ENCODE measurements around the gene SUSD1.

SUSD1 gene

GRCh38 chr9:112012026-112012902 lies 162.8 kb downstream of the SUSD1 start:
- DNase-seq (ENCODE audit: low read depth), result peak; percentile 96

- DNase-seq (ENCODE audit: low read depth), result no peak
These were observed 164.0 kb downstream of the SUSD1 start for GRCh38 chr9:112011051-112011620.

GRCh38 chr9:112010537-112010936 lies 164.6 kb downstream of the SUSD1 start:
- no peak for DNase-seq (ENCODE audit: low read depth)

DNA sequence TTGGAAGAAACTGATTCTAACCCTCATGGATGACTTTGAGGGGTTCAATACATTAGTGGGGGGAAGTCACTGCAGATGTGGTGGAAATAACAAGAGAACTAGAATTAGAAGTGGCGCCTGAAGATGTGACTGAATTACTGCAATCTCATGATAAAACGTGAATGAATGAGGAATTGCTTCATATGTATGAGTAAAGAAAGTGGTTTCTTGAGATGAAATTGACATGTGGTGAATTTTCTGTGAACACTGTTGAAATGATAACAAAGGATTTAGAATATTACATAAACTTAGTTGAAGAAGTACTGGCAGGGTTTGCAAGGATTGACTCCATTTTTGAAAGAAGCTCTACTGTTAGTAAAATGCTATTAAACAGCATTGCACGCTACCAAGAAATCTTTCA lies 165.4 kb downstream of the SUSD1 start:
- DNase-seq (ENCODE audit: low read depth), result no peak

DNA sequence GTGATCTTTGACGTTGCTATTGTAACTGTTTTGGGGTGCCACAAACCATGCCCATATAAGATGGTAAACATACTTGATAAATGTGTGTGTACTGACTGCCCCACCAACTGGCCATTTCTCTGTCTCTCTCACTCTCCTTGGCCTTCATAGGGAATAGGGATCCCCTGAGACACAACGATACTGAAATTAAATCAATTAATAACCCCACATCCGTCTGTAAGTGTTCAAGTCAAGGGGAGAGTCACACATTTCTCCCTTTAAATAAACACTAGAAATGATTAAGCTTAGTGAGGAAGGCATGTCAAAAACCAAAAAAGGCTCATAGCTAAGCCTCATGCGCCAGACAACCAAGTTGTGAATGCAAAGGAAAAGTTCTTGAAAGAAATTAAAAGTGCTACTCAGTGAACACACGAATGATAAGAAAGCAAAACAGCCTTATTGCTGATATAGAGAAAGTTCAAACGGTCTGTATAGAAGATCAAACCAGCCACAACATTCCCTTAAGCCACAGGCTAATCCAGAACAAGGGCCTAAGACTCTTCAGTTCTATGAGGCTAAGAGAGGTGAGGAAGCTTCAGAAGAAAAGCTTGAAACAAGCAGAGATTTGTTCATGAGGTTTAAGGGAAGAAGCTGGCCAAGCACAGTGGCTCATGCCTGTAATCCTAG lies 167.4 kb downstream of the SUSD1 start:
- DNase-seq (ENCODE audit: low read depth), result no peak

DNA sequence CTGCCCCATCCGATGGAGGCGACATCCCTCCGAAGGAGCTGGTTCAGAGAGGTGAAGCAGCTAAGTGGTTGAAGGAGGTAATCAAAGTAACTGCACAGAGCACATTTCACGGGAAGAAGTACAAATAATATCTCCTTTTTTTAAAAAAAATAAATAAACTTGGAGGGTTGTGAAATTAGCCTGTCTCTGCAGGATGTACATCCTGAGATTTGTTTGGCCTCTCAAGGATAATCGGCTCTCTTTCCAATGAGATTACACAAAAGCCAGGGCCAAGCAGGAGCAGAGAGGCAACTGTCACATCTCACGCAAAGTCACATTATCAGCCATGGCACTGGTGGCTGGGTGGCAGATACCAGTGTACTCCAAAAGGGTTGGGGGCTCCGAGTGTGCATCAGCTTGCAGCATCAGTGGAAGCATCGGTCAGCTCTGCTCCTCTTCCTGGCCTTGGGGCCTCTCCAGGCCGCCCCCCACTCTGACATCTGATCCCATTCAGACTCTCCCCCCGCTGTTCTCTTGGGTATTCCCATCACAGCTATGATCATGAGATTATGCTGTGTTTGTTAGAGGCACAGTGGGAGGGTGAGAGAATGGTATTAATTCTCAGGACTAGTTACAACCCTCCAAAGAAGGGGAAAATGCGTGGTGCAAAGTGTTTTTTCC lies 168.6 kb downstream of the SUSD1 start:
- DNase-seq (ENCODE audit: low read depth), result no peak

- no peak for DNase-seq (ENCODE audit: low read depth)
These were observed 169.2 kb downstream of the SUSD1 start for GRCh38 chr9:112005939-112006338.

DNA sequence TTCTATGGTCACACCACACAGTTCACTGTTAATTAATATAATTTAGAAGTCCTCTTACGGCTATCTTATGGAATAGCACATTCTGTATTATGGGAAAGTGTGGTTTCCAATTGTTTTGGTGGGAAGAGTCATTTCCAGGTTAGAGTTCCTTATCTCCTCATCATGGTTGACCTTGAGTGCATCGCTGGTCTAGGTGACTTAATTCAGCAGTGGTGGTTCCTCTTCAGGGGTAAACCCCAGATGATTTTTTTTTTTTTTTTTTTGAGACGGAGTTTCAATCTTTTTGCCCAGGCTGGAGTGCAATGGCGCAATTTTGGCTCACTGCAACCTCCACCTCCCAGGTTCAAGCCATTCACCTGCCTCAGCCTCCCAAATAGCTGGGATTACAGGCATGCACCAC lies 171.6 kb downstream of the SUSD1 start:
- DNase-seq (ENCODE audit: low read depth), result no peak

DNA sequence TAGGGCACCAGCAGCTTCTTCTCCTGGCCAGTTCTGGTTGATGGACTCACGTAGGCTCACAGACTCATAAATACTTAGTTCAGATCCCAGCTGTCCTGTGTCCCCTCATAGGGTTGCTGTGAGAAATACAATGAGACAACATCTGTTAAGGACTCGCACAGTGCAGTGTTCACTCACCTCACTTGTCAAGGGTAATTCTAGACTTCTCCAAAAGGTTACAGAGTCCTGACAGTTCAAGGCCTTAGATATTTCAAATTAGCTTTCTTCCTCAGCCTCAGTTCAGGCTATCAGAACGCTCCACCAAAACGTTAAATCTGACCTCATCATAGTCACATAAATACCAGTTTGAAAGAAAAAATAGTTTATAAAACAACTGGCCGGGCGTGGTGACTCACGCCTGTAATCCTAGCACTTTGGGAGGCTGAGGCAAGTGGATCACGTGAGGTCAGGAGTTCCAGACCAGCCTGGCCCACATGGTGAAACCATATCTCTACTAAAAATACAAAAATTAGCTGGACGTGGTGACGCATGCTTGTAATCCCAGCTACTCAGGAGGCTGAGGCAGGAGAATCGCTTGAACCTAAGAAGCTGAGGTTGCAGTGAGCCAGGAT lies 172.1 kb downstream of the SUSD1 start:
- no peak for DNase-seq (ENCODE audit: low read depth)

- DNase-seq (ENCODE audit: low read depth), result no peak
These were observed 172.8 kb downstream of the SUSD1 start for GRCh38 chr9:112002131-112002846.

DNA sequence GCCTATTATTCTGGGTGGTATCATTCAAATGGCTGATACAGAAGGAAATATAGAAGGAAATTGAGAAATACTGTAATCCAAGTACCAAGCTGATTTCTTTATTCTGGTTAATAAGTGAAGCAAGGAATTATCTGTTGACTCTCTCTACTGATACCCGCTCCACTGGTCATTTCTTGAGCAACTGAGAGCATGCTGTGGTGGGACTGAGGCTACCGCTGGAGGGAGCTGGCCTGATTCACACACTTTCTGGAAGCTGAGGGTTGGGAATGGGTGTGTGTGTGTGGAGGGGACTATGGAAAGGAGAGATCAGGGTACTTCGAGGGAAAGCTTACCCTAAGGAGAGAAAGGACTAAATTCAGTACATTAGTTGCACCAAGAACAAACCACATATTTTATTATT lies 174.4 kb downstream of the SUSD1 start:
- no peak for DNase-seq (ENCODE audit: low read depth)

DNA sequence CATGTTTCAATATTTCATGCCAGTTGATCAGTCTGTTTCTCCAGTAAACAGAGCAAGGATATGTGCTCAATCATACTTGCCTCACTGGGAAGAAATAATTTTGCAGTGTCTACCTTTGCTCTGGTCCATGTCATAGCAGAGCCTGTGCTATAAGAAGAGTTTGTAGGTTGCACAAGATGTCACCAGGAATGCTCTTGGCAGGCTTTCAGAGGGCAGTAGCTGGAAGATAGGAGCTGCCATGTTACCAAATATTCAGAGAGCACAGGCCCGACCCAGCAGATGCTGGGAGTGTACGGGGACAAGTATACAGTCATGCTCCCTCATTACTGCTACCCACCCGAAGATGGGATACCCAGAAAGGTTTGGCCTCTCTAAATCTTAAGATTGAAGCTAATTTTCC lies 175.8 kb downstream of the SUSD1 start:
- DNase-seq (ENCODE audit: low read depth), result no peak

- no peak for DNase-seq (ENCODE audit: low read depth)
These were observed 177.3 kb downstream of the SUSD1 start for GRCh38 chr9:111997831-111998230.

GRCh38 chr9:111994831-111995458 lies 180.2 kb downstream of the SUSD1 start:
- no peak for DNase-seq (ENCODE audit: low read depth)

- DNase-seq (ENCODE audit: low read depth), result no peak
These were observed 181.8 kb downstream of the SUSD1 start for GRCh38 chr9:111993319-111993718.

- DNase-seq (ENCODE audit: low read depth), result no peak
These were observed 182.6 kb downstream of the SUSD1 start for GRCh38 chr9:111992523-111992922.

GRCh38 chr9:111991179-111991578 lies 183.9 kb downstream of the SUSD1 start:
- DNase-seq (ENCODE audit: low read depth), result no peak

All from HS-27A (cell line).